HG03196 (cell line): ENCODE results near the gene WDR7.

ENCODE experiments used
- ATAC-seq: cut with Tn5 transposase; IDR thresholded peaks from one replicate; pipeline ENCODE4 v1.9.1; 2021; ENCODE audit not compliant: unreplicated experiment

Gene WDR7

GRCh38 chr18:56789889-56790180, 138.7 kb downstream of the WDR7 start:
- no peak for ATAC-seq

GRCh38 chr18:56795381-56795780, 144.2 kb downstream of the WDR7 start:
- no peak for ATAC-seq

GRCh38 chr18:56799756-56800155, 148.6 kb downstream of the WDR7 start:
- ATAC-seq, result no peak

GRCh38 chr18:56803051-56803450, 151.9 kb downstream of the WDR7 start:
- no peak for ATAC-seq

- ATAC-seq, result no peak
Observed at GRCh38 chr18:56804395-56804794, 153.2 kb downstream of the WDR7 start.

- ATAC-seq, result no peak
Observed at GRCh38 chr18:56807901-56808300, 156.7 kb downstream of the WDR7 start.

- no peak for ATAC-seq
Observed at GRCh38 chr18:56812674-56813073, 161.5 kb downstream of the WDR7 start.

- no peak for ATAC-seq
Observed at GRCh38 chr18:56815926-56816325, 164.8 kb downstream of the WDR7 start.

GRCh38 chr18:56823986-56824565, 172.9 kb downstream of the WDR7 start:
- no peak for ATAC-seq

GRCh38 chr18:56825321-56825720, 174.2 kb downstream of the WDR7 start:
- no peak for ATAC-seq

- no peak for ATAC-seq
Observed at GRCh38 chr18:56825878-56826277, 174.7 kb downstream of the WDR7 start.

- ATAC-seq, result no peak
Observed at GRCh38 chr18:56831988-56832387, 180.8 kb downstream of the WDR7 start.

- no peak for ATAC-seq
Observed at GRCh38 chr18:56835331-56835730, 184.2 kb downstream of the WDR7 start.

GRCh38 chr18:56836173-56836572, 185.0 kb downstream of the WDR7 start:
- ATAC-seq, result no peak

- no peak for ATAC-seq
Observed at GRCh38 chr18:56841836-56842235, 190.7 kb downstream of the WDR7 start.

- ATAC-seq, result no peak
Observed at GRCh38 chr18:56843241-56843640, 192.1 kb downstream of the WDR7 start.

- ATAC-seq, result no peak
Observed at GRCh38 chr18:56844556-56844955, 193.4 kb downstream of the WDR7 start.

- ATAC-seq, result peak; percentile 92
Observed at GRCh38 chr18:56851774-56852173, 200.6 kb downstream of the WDR7 start.

- no peak for ATAC-seq
Observed at GRCh38 chr18:56853961-56854360, 202.8 kb downstream of the WDR7 start.

GRCh38 chr18:56861244-56861643, 210.1 kb downstream of the WDR7 start:
- no peak for ATAC-seq

GRCh38 chr18:56869189-56869777, 218.1 kb downstream of the WDR7 start:
- peak; percentile 63 for ATAC-seq

GRCh38 chr18:56870982-56871381, 219.8 kb downstream of the WDR7 start:
- no peak for ATAC-seq

GRCh38 chr18:56872140-56872539, 221.0 kb downstream of the WDR7 start:
- ATAC-seq, result no peak
